ENCODE results near the gene ZBED4. TPM values are rescaled to one million over a fixed set of nuclear protein-coding genes. Genes with fewer than 3 reads are reported as not detected.

ZBED4 gene
- polyA plus RNA-seq, 10 donors: 11.0 to 15.2 (median 12.3) TPM

- peak; percentile 98 to 99 (median 98) for DNase-seq
Observed at GRCh38 chr22:49917974-49918910, 64.6 kb downstream of the ZBED4 start, which contains the start of the genes ALG12 and CRELD2. Gene ALG12 (minus strand): TSS chr22:49918438. CDS start chr22:49913765, 4,673 bp downstream. Gene CRELD2 (plus strand): TSS chr22:49918634. CDS start chr22:49918770, 136 bp downstream.

GRCh38 chr22:49918911-49919881 lies 65.6 kb downstream of the ZBED4 start:
- DNase-seq: no peak

DNA sequence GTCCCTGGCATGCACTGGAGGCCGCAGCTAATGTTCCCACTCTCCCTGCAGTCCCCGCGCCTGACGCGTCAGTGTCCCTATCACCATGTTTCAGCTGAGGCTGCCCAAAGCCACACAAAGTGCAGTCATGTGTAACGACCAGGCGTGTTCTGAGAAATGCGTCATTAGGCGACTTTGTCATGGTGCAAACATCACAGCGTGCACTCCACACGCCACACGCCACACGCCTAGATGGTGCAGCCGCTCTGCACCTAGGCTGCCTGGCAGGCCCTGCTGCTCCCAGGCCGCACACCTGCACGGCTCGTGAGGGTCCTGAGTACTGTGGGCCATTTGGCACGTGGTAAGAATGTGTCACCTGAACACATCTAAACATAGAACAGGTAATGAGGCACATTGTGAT lies 67.2 kb downstream of the ZBED4 start:
- DNase-seq: no peak

- no peak for DNase-seq
Observed at GRCh38 chr22:49921508-49922278, 68.0 kb downstream of the ZBED4 start.

- DNase-seq: no peak
Observed at GRCh38 chr22:49922484-49922883, 68.8 kb downstream of the ZBED4 start.

DNA sequence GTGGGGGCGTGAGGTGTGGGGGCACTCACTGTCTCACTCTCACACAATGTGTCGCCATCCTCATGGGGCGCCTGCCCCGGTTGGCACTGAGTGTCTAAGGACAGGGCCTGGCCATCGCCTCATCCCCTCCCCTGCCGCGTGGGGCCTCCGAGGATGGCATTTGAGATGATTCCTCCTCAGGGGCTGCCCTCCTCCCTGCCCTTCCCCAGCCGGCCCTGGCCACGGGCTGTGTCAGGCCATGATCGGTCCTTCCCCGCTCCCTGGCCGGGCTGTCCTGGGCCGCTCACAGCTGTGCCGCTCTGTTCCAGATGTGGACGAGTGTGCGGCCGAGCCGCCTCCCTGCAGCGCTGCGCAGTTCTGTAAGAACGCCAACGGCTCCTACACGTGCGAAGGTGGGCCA lies 69.3 kb downstream of the ZBED4 start:
- DNase-seq: no peak

DNA sequence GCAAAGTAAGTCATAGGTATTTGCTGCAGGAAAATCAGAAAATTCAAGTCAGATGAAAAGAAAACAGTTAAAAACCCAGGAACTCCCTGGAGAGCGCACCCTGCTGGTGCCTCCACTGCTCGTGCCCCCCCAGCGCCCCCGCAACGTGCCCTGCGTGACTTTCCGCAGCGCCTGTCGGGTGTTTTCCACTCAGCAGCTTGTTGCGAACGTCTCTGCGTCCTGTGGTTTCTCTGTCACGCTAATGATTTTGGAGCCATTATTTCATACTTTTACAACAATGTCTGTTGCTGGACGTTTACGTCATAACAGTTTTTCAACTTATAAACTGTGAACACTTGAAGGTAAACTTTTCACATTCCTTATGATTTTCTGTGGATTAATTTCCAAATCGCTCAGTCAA lies 69.8 kb downstream of the ZBED4 start:
- DNase-seq: no peak

GRCh38 chr22:49924113-49924833 lies 70.6 kb downstream of the ZBED4 start:
- no peak for DNase-seq

DNA sequence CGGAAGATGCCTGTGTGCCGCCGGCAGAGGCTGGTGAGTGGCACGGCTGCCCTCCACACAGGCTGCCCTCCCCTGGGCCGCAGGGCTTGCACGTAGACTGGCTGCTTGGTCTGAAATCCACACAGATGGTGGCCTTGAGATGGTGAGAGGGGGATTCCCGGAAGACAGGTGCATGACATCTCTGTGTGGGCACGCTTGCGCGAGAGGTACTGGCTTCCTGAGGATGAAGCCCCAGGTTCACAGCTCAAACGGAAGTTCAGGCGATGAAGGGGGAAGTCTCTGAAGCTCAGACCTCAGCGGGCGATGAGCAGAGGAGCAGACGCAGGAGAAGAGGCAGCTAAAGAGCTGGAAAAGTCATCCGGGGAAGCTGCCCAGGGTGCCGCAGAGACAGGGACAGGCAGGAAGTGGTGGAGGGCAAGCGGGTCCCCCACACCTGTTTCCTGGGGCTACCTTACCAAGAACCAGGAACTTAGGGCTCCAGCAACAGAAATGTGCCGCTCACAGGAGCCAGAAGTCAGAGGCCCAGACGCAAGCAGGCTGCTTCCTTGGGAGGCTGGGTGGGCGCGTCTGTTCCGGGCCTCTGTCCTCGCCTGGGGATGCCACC lies 72.0 kb downstream of the ZBED4 start:
- no peak for DNase-seq

GRCh38 chr22:49926916-49927315 lies 73.3 kb downstream of the ZBED4 start:
- DNase-seq: no peak

DNA sequence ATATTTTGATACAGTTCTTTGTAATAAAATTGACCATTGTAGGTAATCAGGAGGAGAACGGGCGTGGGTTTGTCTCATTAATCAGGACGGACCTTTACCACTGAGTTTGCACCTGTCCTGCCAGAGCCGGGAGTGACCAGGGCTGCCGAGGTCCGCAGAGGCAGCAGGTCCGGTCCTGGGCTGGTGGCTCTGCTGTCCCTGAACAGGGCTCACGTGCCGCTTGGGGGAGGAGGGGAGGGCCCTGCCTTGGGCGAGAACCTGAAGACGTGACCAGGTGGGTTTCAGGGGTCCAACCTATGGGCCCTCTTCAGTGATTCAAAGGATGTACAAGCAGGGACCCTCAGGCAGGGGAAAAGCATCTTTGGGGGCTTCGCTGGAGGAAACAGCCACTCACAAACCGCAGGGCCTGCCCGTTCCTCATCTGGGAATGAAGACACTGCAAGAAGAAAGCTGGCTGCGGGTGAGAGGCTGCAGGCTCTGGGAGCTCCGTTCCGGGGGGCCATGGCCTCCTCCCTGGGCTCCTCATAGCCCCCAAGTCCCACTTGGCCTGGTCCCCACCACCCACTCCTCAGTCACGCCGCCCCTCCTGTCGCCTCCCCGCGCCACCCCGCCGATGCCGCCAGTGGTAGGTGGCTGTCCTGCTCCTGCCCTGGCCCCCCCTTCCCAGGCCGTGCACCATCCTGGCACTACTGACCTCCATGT lies 74.0 kb downstream of the ZBED4 start:
- DNase-seq: no peak

DNA sequence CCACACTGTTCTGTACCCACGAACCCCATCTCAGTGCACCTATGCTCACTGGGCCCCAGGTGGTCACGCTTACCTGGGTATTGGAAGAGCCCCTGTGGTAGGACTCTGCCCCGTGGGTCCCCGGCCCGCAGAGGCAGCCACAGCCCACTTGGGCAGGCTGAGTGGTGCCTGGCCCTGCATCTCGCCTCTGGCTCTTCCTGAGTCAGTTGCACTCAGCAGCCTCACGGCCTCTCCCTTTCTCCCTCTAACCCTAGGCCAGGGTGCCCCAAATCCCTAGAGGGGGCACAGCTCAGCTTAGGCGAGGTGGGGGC lies 74.5 kb downstream of the ZBED4 start:
- DNase-seq: peak in 1 of 3 donors; percentile 11

GRCh38 chr22:49928555-49929210 lies 75.0 kb downstream of the ZBED4 start:
- DNase-seq: no peak

GRCh38 chr22:49929211-49929979 lies 75.8 kb downstream of the ZBED4 start:
- DNase-seq: peak in 2 of 3 donors; percentile 57 to 59

DNA sequence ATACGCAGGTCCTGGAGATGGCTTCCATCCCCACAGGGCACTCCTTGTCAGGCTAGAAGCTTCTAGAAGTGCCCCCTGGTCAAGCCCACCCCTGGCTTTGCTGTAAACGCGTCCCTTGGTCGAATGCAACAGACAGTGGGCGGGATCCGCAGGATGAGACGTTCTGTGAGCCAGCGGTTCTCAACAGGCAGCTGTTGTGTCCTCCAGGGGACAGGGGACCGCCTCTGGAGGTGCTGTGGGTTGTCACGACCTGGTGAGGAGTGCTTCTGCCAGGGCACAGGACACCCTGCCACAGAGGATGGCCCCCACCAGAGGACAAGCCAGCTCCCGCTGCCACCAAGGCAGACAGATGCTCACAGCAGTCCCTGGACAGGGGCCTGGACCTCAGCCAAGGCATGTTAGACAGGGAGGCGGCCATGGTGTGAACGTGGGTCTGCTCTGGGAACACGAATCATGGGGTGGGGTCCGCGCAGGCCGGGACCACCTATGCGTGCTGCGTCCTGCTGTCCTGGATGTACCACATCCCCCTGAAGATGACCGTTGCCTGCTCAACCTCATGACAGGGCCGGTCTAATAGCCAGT lies 76.4 kb downstream of the ZBED4 start:
- DNase-seq: no peak

- DNase-seq: peak in 1 of 3 donors; percentile 71
Observed at GRCh38 chr22:49930596-49931412, 77.2 kb downstream of the ZBED4 start.
